Measurements from ENCODE around the gene MALAT1. TPM values are rescaled to one million over a fixed set of nuclear protein-coding genes. Genes with fewer than 3 reads are reported as not detected.
A peak's percentile ranks its signal among the peaks of the same experiment; 100 is the strongest.
"Not testable (repeated sequence)": the region's sequence is repeated elsewhere in the genome, so short reads cannot be mapped to it uniquely, and the experiment has no call there.

The MALAT1 gene
- polyA plus RNA-seq, 1 experiment = 1,149 TPM

DNA sequence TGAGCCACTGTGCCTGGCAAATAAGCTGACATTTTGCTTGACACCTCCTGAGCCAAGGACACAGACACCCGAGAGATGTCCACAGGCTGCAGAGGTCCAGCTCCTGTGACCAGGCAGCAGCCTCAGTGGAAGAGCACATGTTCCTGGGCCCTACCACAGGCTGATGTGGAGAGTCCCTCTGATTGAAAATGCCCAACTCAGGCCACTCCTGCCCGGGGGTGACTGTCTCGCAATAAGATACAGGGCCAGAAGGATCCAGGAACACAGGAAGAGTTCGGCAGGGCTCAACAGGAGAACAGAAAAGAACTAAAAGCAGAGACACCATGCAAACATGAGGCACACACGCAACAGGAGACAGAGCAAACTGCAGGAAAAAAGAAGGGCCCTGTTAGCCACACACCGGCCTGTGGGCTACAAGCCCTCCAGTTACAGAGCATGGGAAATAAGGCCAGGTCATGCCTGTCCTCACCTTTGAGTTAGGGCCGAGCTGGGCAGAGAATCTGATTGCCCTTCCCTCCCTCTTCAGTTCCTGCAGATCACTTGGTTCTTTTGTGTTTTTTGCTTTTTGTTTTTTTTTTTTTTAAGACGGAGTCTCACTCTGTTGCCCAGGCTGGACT, 28.3 kb upstream of the MALAT1 start:
- ChIA-PET POLR2A (interaction anchor here (0.7 to 3.6 kb wide), 5 partner anchors 18 to 155 kb away, joined by 3 to 107 read pairs (median 17); partner anchors contain the start of gene MALAT1), CTCF (interaction anchor here (0.6 to 2.5 kb wide), 6 partner anchors 8 to 39 kb away, joined by 3 to 12 read pairs (median 8); no protein-coding TSS in a partner anchor)
- H3K27ac ChIP-seq (ENCODE audit: low read depth, low read length) = no peak overlapping the region
- H3K4me3 ChIP-seq (ENCODE audit: low read depth, low read length) = no peak overlapping the region
- H3K9me3 ChIP-seq (ENCODE audit: control insufficient read depth, insufficient read depth, low read length) = no peaks in the 10 kb centered on the region
- TF ChIP-seq, protein P1, sequence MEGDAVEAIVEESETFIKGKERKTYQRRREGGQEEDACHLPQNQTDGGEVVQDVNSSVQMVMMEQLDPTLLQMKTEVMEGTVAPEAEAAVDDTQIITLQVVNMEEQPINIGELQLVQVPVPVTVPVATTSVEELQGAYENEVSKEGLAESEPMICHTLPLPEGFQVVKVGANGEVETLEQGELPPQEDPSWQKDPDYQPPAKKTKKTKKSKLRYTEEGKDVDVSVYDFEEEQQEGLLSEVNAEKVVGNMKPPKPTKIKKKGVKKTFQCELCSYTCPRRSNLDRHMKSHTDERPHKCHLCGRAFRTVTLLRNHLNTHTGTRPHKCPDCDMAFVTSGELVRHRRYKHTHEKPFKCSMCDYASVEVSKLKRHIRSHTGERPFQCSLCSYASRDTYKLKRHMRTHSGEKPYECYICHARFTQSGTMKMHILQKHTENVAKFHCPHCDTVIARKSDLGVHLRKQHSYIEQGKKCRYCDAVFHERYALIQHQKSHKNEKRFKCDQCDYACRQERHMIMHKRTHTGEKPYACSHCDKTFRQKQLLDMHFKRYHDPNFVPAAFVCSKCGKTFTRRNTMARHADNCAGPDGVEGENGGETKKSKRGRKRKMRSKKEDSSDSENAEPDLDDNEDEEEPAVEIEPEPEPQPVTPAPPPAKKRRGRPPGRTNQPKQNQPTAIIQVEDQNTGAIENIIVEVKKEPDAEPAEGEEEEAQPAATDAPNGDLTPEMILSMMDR (IDR thresholded peaks at IDR 0.05; ENCODE audit: low read depth, low read length) = no peak
- DNase-seq (ENCODE audit: low read depth, low spot score) = no peak
- no peaks in the 10 kb centered on the region for H3K27me3 ChIP-seq (ENCODE audit: control insufficient read depth, insufficient read depth, low read length)

DNA sequence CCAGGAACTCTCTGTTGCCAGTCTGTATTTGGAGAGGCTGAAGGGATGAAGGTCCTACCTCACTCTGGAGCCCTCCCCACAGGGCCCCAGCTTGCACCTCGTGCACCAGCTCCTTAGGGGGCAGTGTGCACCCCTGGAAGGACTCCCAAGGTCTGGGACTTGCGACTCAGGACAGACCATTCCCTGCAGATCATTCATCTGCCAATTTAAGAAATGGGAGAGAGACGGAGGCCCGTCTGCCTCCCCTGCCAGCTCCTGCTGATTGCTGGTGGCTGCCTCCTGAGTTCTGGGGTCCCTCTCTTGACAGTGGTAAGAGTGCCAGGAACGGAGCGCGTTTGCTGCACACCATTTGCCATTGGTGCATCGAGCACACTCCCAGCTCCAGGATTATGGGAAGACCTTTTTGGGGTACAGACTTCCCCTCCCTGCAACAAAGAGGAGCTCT, 27.4 kb upstream of the MALAT1 start:
- DNase-seq (ENCODE audit: low read depth, low spot score) = no peak
- Histone ChIP-seq H3K27me3 (ENCODE audit: control insufficient read depth, insufficient read depth, low read length) (no peaks in the 10 kb centered on the region), H3K27ac (ENCODE audit: low read depth, low read length) (peak overlapping the region; percentile 97), H3K9me3 (ENCODE audit: control insufficient read depth, insufficient read depth, low read length) (no peaks in the 10 kb centered on the region), H3K4me3 (ENCODE audit: low read depth, low read length) (peak overlapping the region; percentile 31)
- TF ChIP-seq, protein P1 (IDR thresholded peaks at IDR 0.05; ENCODE audit: low read depth, low read length) = peak; percentile 56
- ChIA-PET POLR2A (interaction anchor here (0.6 to 3.6 kb wide), 17 partner anchors 10 to 1220 kb away, joined by 3 to 107 read pairs (median 5); partner anchors contain the start of genes MALAT1, NEAT1 and PLCB3), CTCF (interaction anchor here (0.5 to 2.5 kb wide), 13 partner anchors 8 to 152 kb away, joined by 3 to 12 read pairs (median 7); partner anchors contain the start of gene MALAT1)

DNA sequence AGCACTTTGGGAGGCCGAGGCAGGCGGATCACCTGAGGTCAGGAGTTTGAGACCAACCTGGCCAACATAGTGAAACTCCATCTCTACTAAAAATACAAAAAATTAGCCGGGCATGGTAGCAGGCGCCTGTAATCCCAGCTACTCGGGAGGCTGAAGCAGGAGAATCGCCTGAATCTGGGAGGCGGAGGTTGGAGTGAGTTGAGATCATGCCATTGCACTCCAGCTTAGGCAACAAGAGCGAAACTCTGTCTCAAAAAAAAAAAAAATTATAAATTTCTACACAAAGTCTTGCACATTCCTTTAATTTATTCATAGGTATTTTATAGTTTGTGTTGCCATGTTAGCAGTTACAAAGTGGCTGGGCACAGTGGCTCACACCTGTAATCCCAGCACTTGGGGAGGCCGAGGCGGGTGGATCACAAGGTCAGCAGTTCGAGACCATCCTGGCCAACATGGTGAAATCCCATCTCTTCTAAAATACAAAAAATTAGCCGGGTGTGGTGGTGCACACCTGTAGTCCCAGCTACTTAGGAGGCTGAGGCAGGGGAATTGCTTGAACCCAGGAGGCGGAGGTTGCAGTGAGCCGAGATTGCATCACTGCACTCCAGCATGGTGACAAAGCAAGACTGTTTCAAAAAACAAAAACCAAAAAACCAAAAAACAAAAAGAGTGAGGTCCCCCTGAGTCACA, 26.1 kb upstream of the MALAT1 start:
- POLR2A ChIA-PET = interaction anchor here (0.6 to 3.6 kb wide), 12 partner anchors 9 to 56 kb away, joined by 3 to 107 read pairs (median 6); partner anchors contain the start of genes MALAT1 and NEAT1
- H3K27ac ChIP-seq (ENCODE audit: low read depth, low read length) = peak overlapping the region; percentile 97
- DNase-seq (ENCODE audit: low read depth, low spot score); H3K4me3 ChIP-seq (ENCODE audit: low read depth, low read length); H3K27me3 ChIP-seq (ENCODE audit: control insufficient read depth, insufficient read depth, low read length); H3K9me3 ChIP-seq (ENCODE audit: control insufficient read depth, insufficient read depth, low read length): not testable (repeated sequence)
- CTCF ChIA-PET = interaction anchor here (0.7 to 2.5 kb wide), 7 partner anchors 9 to 37 kb away, joined by 3 to 12 read pairs (median 7); partner anchors contain the start of gene MALAT1

DNA sequence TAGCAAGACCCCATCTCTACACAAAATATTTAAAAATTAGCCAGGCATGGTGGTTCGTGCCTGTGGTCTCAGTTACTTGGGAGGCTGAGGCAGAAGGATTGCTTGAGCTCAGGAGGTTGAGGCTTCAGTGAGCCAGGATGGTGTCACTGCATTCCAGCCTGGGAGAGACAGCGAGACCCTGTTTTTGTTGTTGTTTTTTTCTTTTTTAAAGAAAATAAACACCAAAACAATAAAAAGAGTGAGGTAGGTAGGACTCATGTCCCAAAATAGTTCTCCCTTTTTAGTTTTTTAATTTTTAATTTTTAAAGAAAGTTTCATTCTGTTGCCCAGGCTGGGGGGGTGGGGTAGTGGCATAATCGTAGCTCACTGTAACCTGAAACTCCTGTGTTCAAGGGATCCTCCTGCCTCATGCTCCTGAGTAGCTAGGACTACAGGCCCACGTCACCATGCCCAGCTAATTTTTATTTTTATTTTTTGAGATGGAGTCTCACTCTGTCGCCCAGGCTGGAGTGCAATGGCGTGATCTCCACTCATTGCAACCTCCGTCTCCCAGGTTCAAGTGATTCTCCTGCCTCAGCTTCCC, 25.5 kb upstream of the MALAT1 start:
- no peak overlapping the region for H3K4me3 ChIP-seq (ENCODE audit: low read depth, low read length)
- H3K27ac ChIP-seq (ENCODE audit: low read depth, low read length) = peak overlapping the region; percentile 97
- TF ChIP-seq, protein P1 (IDR thresholded peaks at IDR 0.05; ENCODE audit: low read depth, low read length) = no peak
- ChIA-PET CTCF (no interaction called here), POLR2A (interaction anchor here (1.7 to 3.6 kb wide), 2 partner anchors 8 to 26 kb away, joined by 16 to 107 read pairs; partner anchors contain the start of gene MALAT1)
- no peaks in the 10 kb centered on the region for H3K27me3 ChIP-seq (ENCODE audit: control insufficient read depth, insufficient read depth, low read length)
- H3K9me3 ChIP-seq (ENCODE audit: control insufficient read depth, insufficient read depth, low read length) = no peaks in the 10 kb centered on the region; the same call in 1 of the 2 replicates
- DNase-seq (ENCODE audit: low read depth, low spot score) = no peak

DNA sequence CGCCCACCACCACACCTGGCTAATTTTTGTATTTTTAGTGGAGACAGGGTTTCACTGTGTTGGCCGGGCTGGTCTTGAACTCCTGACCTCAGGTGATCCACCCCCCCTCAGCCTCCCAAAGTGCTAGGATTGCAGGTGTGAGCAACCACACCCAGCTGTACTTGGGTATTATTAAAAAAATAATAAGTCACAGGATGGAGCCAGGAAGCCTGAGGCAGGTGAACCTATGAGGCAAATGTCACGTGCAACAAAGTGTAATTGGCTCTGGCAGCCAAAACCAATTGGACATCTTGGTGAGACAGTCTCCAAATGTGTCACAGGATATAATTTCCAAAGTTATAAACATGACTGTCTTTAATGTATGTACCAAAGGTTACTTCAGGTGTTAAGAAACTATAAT, 24.0 kb upstream of the MALAT1 start:
- TF ChIP-seq, protein P1 (IDR thresholded peaks at IDR 0.05; ENCODE audit: low read depth, low read length) = no peak
- Histone ChIP-seq H3K4me3 (ENCODE audit: low read depth, low read length) (no peak overlapping the region), H3K27ac (ENCODE audit: low read depth, low read length) (no peak overlapping the region), H3K9me3 (ENCODE audit: control insufficient read depth, insufficient read depth, low read length) (no peaks in the 10 kb centered on the region; the same call in 1 of the 2 replicates), H3K27me3 (ENCODE audit: control insufficient read depth, insufficient read depth, low read length) (no peaks in the 10 kb centered on the region)
- ChIA-PET POLR2A (interaction anchor here (8.3 kb wide), 1 partner anchor 28 kb away, joined by 657 read pairs; the partner anchor contains the start of gene MALAT1), CTCF (no interaction called here)
- DNase-seq (ENCODE audit: low read depth, low spot score) = no peak
